Cardiac muscle cell (in vitro differentiated cells and primary cell): ENCODE measurements around the gene BMX. TPM values are rescaled to one million over a fixed set of nuclear protein-coding genes. Genes with fewer than 3 reads are reported as not detected.

Experiments used
- DNase-seq, 2 donors: peaks; one replicate each; pipeline versions ENCODE4 v3.0.0 to v3.0.0-alpha.2; 2010 to 2017; ENCODE audit warnings: low read depth in 1 of 2, low spot score in 1 of 2
- H3K27ac ChIP-seq: fragments of 200-600 bp; sonication (generic); 2 replicates; pipeline ENCODE4 v1.5.1; 2016
- H3K27me3 ChIP-seq: fragments of 200-600 bp; sonication (generic); 2 replicates; pipeline ENCODE4 v1.6.0; 2016; ENCODE audit warnings: control low read depth
- H3K36me3 ChIP-seq: fragments of 200-600 bp; sonication (generic); 2 replicates; pipeline ENCODE4 v1.5.1; 2016; ENCODE audit warnings: control low read depth
- H3K4me1 ChIP-seq: fragments of 200-600 bp; sonication (generic); 2 replicates; pipeline ENCODE4 v1.8.1; 2017; ENCODE audit warnings: low read depth, mild to moderate bottlenecking, mixed run types
- H3K4me3 ChIP-seq: fragments of 200-600 bp; sonication (generic); 2 replicates; pipeline ENCODE4 v1.5.1; 2016; ENCODE audit warnings: mild to moderate bottlenecking
- H3K9me3 ChIP-seq: fragments of 200-600 bp; sonication (generic); 2 replicates; pipeline ENCODE4 v1.5.1; 2017; ENCODE audit warnings: low read depth, mild to moderate bottlenecking, control low read depth
- CTCF ChIP-seq: IDR thresholded peaks from 2 replicates; pipeline ENCODE4 v1.5.1; 2012; ENCODE audit warnings: low read depth, mild to moderate bottlenecking, low read length
- polyA plus RNA-seq: library from polyadenylated mRNA; unstranded; fragments of >200 nt; fragmentation: Nextera tagmentation; extraction: Ambion mirVana; gene quantifications from 2 replicates; pipeline ENCODE4 v1.2.1, GENCODE V29; 2016
- total RNA-seq: library from RNA; depleted of rRNA; stranded (reverse); fragments of >200 nt; gene quantifications from 2 replicates; pipeline ENCODE4 v1.2.3, GENCODE V29; 2016

BMX gene
- total and polyA plus RNA-seq, 2 experiments from 2014 or later, result 0.13 TPM; not detected in 1

GRCh38 chrX:15505101-15505500, 4.5 kb downstream of the BMX start:
- DNase-seq, result no peak
- H3K27ac ChIP-seq, result no peak overlapping the region
- TF ChIP-seq CTCF, result no peak
- no peak overlapping the region for H3K4me3 ChIP-seq
- H3K9me3 ChIP-seq, result no peaks in the 10 kb centered on the region
- peaks cover 3% of the 10 kb centered on the region for H3K27me3 ChIP-seq
- H3K4me1 ChIP-seq, result no peaks in the 10 kb centered on the region
- H3K36me3 ChIP-seq, result no peaks in the 10 kb centered on the region

- no peak for DNase-seq
- H3K36me3 ChIP-seq, result no peaks in the 10 kb centered on the region
- peaks cover 3% of the 10 kb centered on the region for H3K27me3 ChIP-seq
- no peak overlapping the region for H3K4me3 ChIP-seq
- no peak overlapping the region for H3K27ac ChIP-seq
- no peaks in the 10 kb centered on the region for H3K4me1 ChIP-seq
- no peak for TF ChIP-seq CTCF
- no peaks in the 10 kb centered on the region for H3K9me3 ChIP-seq
Observed at GRCh38 chrX:15507005-15507404, 6.4 kb downstream of the BMX start.

GRCh38 chrX:15509845-15510244, 9.2 kb downstream of the BMX start:
- no peak for TF ChIP-seq CTCF
- Histone ChIP-seq H3K9me3 (no peaks in the 10 kb centered on the region), H3K27ac (no peak overlapping the region), H3K4me3 (no peak overlapping the region), H3K36me3 (no peaks in the 10 kb centered on the region), H3K27me3 (no peaks in the 10 kb centered on the region), H3K4me1 (no peaks in the 10 kb centered on the region)
- DNase-seq, result no peak

GRCh38 chrX:15511563-15511962, 11.0 kb downstream of the BMX start:
- Histone ChIP-seq H3K27me3 (no peaks in the 10 kb centered on the region), H3K4me1 (no peaks in the 10 kb centered on the region), H3K4me3 (no peak overlapping the region), H3K36me3 (no peaks in the 10 kb centered on the region), H3K27ac (no peak overlapping the region), H3K9me3 (no peaks in the 10 kb centered on the region)
- DNase-seq, result no peak
- no peak for TF ChIP-seq CTCF

- H3K27me3 ChIP-seq, result no peaks in the 10 kb centered on the region
- no peak overlapping the region for H3K4me3 ChIP-seq
- H3K27ac ChIP-seq, result no peak overlapping the region
- H3K4me1 ChIP-seq, result no peaks in the 10 kb centered on the region
- TF ChIP-seq CTCF, result no peak
- no peak for DNase-seq
- H3K9me3 ChIP-seq, result no peaks in the 10 kb centered on the region
- H3K36me3 ChIP-seq, result no peaks in the 10 kb centered on the region
Observed at GRCh38 chrX:15512401-15512965, 11.9 kb downstream of the BMX start.

- no peak for TF ChIP-seq CTCF
- Histone ChIP-seq H3K4me3 (no peak overlapping the region), H3K4me1 (no peaks in the 10 kb centered on the region), H3K27ac (no peak overlapping the region), H3K9me3 (no peaks in the 10 kb centered on the region), H3K27me3 (no peaks in the 10 kb centered on the region), H3K36me3 (no peaks in the 10 kb centered on the region)
- DNase-seq, result no peak
Observed at GRCh38 chrX:15514279-15514678, 13.7 kb downstream of the BMX start.
